ENCODE data around the gene CYP4F2.
"Not testable (repeated sequence)": the region's sequence is repeated elsewhere in the genome, so short reads cannot be mapped to it uniquely, and the experiment has no call there.

The CYP4F2 gene

GRCh38 chr19:15897738-15898276, at the start of gene CYP4F2:
CYP4F2 (minus strand) TSS chr19:15898074; CDS start chr19:15897611, 463 bp downstream.
- no peak for DNase-seq (ENCODE audit: low spot score)

- DNase-seq (ENCODE audit: low spot score): no peak
These were observed 47.4 kb upstream of the CYP4F2 start for GRCh38 chr19:15945301-15945700.

GRCh38 chr19:15944401-15944800, 46.5 kb upstream of the CYP4F2 start:
- no peak for DNase-seq (ENCODE audit: low spot score)

GRCh38 chr19:15937771-15938170, 39.9 kb upstream of the CYP4F2 start:
- DNase-seq (ENCODE audit: low spot score): no peak

- DNase-seq (ENCODE audit: low spot score): no peak
These were observed 39.1 kb upstream of the CYP4F2 start for GRCh38 chr19:15936950-15937349.

GRCh38 chr19:15936173-15936572, 38.3 kb upstream of the CYP4F2 start:
- DNase-seq (ENCODE audit: low spot score): no peak

- no peak for DNase-seq (ENCODE audit: low spot score)
These were observed 37.4 kb upstream of the CYP4F2 start for GRCh38 chr19:15935167-15935702.

- DNase-seq (ENCODE audit: low spot score): no peak
These were observed 36.6 kb upstream of the CYP4F2 start, which contains the start of gene CYP4F11 for GRCh38 chr19:15934332-15935078. CYP4F11 (minus strand) TSS chr19:15934529; CDS start chr19:15934408, 121 bp downstream.

- DNase-seq (ENCODE audit: low spot score): not testable (repeated sequence)
These were observed 36.0 kb upstream of the CYP4F2 start for GRCh38 chr19:15933761-15934331.

- no peak for DNase-seq (ENCODE audit: low spot score)
These were observed 30.4 kb upstream of the CYP4F2 start for GRCh38 chr19:15928321-15928720.

- DNase-seq (ENCODE audit: low spot score): no peak
These were observed 28.6 kb upstream of the CYP4F2 start for GRCh38 chr19:15926484-15926883.

GRCh38 chr19:15923702-15924101, 25.8 kb upstream of the CYP4F2 start:
- no peak for DNase-seq (ENCODE audit: low spot score)

GRCh38 chr19:15922021-15922420, 24.1 kb upstream of the CYP4F2 start:
- no peak for DNase-seq (ENCODE audit: low spot score)

- DNase-seq (ENCODE audit: low spot score): no peak
These were observed 21.4 kb upstream of the CYP4F2 start for GRCh38 chr19:15919243-15919642.

GRCh38 chr19:15915109-15915508, 17.2 kb upstream of the CYP4F2 start:
- DNase-seq (ENCODE audit: low spot score): no peak

- no peak for DNase-seq (ENCODE audit: low spot score)
These were observed 16.0 kb upstream of the CYP4F2 start for GRCh38 chr19:15913830-15914229.

- no peak for DNase-seq (ENCODE audit: low spot score)
These were observed 15.5 kb upstream of the CYP4F2 start for GRCh38 chr19:15913384-15913783.

- no peak for DNase-seq (ENCODE audit: low spot score)
These were observed 13.8 kb upstream of the CYP4F2 start for GRCh38 chr19:15911599-15912235.

- DNase-seq (ENCODE audit: low spot score): no peak
These were observed 7.2 kb upstream of the CYP4F2 start for GRCh38 chr19:15905026-15905425.

GRCh38 chr19:15902898-15903297, 5.0 kb upstream of the CYP4F2 start:
- DNase-seq (ENCODE audit: low spot score): not testable (repeated sequence)

GRCh38 chr19:15902254-15902653, 4.4 kb upstream of the CYP4F2 start:
- no peak for DNase-seq (ENCODE audit: low spot score)

- DNase-seq (ENCODE audit: low spot score): no peak
These were observed 2.6 kb upstream of the CYP4F2 start for GRCh38 chr19:15900504-15900903.

- not testable (repeated sequence) for DNase-seq (ENCODE audit: low spot score)
These were observed 2.2 kb upstream of the CYP4F2 start for GRCh38 chr19:15900032-15900431.
